Suppressor macrophage treated with lipopolysaccharide for 4 hours (primary cell): ENCODE results near the gene PDHX.
A peak's percentile ranks its signal among the peaks of the same experiment; 100 is the strongest.

Experiments used
- DNase-seq: peaks from one replicate; pipeline ENCODE4 v3.0.0-alpha.2; 2020

The PDHX gene

GRCh38 chr11:34960277-34960676, 43.9 kb downstream of the PDHX start:
- no peak for DNase-seq

- no peak for DNase-seq
These were observed 45.6 kb downstream of the PDHX start for GRCh38 chr11:34962034-34962433.

- DNase-seq: no peak
These were observed 46.9 kb downstream of the PDHX start for GRCh38 chr11:34963351-34963750.

GRCh38 chr11:34964610-34965331, 48.4 kb downstream of the PDHX start:
- no peak for DNase-seq

GRCh38 chr11:34968862-34969261, 52.4 kb downstream of the PDHX start:
- DNase-seq: no peak

- no peak for DNase-seq
These were observed 53.6 kb downstream of the PDHX start for GRCh38 chr11:34970033-34970432.

GRCh38 chr11:34970480-34970879, 54.1 kb downstream of the PDHX start:
- DNase-seq: no peak

GRCh38 chr11:34971928-34972327, 55.5 kb downstream of the PDHX start:
- DNase-seq: no peak

GRCh38 chr11:34972366-34972765, 55.9 kb downstream of the PDHX start:
- DNase-seq: no peak

GRCh38 chr11:34972892-34973291, 56.5 kb downstream of the PDHX start:
- no peak for DNase-seq

GRCh38 chr11:34975482-34975881, 59.1 kb downstream of the PDHX start:
- no peak for DNase-seq

GRCh38 chr11:34976496-34977088, 60.2 kb downstream of the PDHX start:
- DNase-seq: no peak

GRCh38 chr11:34977089-34977912, 60.9 kb downstream of the PDHX start:
- DNase-seq: no peak

GRCh38 chr11:34978236-34979191, 62.1 kb downstream of the PDHX start:
- DNase-seq: no peak

- no peak for DNase-seq
These were observed 68.1 kb downstream of the PDHX start for GRCh38 chr11:34984514-34984913.

- no peak for DNase-seq
These were observed 70.6 kb downstream of the PDHX start for GRCh38 chr11:34986883-34987520.

- DNase-seq: no peak
These were observed 71.2 kb downstream of the PDHX start for GRCh38 chr11:34987617-34988016.

GRCh38 chr11:34988294-34989255, 72.2 kb downstream of the PDHX start:
- DNase-seq: peak; percentile 42

- no peak for DNase-seq
These were observed 74.5 kb downstream of the PDHX start for GRCh38 chr11:34990916-34991315.

GRCh38 chr11:34994854-34995253, 78.4 kb downstream of the PDHX start:
- DNase-seq: no peak

GRCh38 chr11:34996958-34997357, 80.5 kb downstream of the PDHX start:
- peak; percentile 62 for DNase-seq
